ENCODE measurements around the gene NUDT21. TPM values are rescaled to one million over a fixed set of nuclear protein-coding genes. Genes with fewer than 3 reads are reported as not detected.

Gene NUDT21
- total RNA-seq, 1 donor from 2014 or later, result 45.8 TPM

DNA sequence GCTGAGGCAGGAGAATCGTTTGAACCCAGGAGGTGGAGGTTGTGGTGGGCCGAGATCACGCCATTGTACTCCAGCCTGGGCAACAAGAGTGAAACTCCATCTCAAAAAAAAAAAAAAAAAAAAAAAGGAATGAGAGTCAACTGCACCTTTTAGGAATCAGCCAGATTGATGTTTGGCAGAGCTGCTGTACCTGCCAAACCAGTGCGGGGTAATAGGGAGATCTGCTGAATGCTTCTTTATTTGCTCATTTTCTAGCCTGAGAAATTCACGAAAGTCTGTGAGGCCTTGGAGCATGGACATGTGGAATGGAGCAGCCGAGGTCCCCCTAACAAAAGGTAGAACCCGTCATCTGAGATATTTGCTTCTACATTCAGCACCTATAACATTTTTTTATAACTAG lies 18.6 kb upstream of the NUDT21 start:
- Histone ChIP-seq H3K4me3 (ENCODE audit: low read depth, low read length) (no peak overlapping the region), H3K36me3 (ENCODE audit: control insufficient read depth, insufficient read depth, low read length) (peaks cover 28% of the 10 kb centered on the region), H3K27me3 (ENCODE audit: control insufficient read depth, insufficient read depth, low read length) (no peaks in the 10 kb centered on the region)
- DNase-seq (ENCODE audit: low read depth), result no peak
- FAIRE-seq, result no peak
- TF ChIP-seq, protein P1, sequence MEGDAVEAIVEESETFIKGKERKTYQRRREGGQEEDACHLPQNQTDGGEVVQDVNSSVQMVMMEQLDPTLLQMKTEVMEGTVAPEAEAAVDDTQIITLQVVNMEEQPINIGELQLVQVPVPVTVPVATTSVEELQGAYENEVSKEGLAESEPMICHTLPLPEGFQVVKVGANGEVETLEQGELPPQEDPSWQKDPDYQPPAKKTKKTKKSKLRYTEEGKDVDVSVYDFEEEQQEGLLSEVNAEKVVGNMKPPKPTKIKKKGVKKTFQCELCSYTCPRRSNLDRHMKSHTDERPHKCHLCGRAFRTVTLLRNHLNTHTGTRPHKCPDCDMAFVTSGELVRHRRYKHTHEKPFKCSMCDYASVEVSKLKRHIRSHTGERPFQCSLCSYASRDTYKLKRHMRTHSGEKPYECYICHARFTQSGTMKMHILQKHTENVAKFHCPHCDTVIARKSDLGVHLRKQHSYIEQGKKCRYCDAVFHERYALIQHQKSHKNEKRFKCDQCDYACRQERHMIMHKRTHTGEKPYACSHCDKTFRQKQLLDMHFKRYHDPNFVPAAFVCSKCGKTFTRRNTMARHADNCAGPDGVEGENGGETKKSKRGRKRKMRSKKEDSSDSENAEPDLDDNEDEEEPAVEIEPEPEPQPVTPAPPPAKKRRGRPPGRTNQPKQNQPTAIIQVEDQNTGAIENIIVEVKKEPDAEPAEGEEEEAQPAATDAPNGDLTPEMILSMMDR (IDR thresholded peaks at IDR 0.05; ENCODE audit: insufficient read depth, low read length, severe bottlenecking), result no peak

- FAIRE-seq (no peak), DNase-seq (ENCODE audit: low read depth) (no peak)
- H3K4me3 ChIP-seq (ENCODE audit: low read depth, low read length), result no peak overlapping the region
- TF ChIP-seq, protein P1 (IDR thresholded peaks at IDR 0.05; ENCODE audit: insufficient read depth, low read length, severe bottlenecking), result no peak
- H3K36me3 ChIP-seq (ENCODE audit: control insufficient read depth, insufficient read depth, low read length), result peaks cover 25% of the 10 kb centered on the region
- H3K27me3 ChIP-seq (ENCODE audit: control insufficient read depth, insufficient read depth, low read length), result no peaks in the 10 kb centered on the region
Observed at GRCh38 chr16:56468800-56469199, 17.7 kb upstream of the NUDT21 start.

DNA sequence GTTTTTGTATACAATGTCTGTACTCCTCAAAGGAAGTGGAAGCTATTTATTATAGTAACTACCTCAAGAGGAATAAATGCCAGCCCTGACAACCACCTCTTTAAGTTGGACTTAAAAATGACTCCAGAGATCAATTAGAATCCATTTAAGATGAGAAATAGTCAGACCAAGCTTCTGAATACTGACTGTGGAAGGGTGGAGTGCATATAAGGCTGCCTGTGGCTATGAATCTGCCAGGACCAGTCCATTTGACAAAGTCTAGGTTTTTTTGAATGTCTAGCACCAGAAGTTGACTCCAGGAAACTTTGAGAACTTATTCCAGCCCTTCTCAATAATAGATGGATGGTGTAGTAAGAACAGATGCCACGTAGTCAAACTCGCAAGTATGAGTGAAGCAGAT lies 15.2 kb upstream of the NUDT21 start:
- no peak for DNase-seq (ENCODE audit: low read depth)
- FAIRE-seq, result no peak
- H3K4me3 ChIP-seq (ENCODE audit: low read depth, low read length), result no peak overlapping the region
- no peaks in the 10 kb centered on the region for H3K27me3 ChIP-seq (ENCODE audit: control insufficient read depth, insufficient read depth, low read length)
- peaks cover 19% of the 10 kb centered on the region for H3K36me3 ChIP-seq (ENCODE audit: control insufficient read depth, insufficient read depth, low read length)
- TF ChIP-seq, protein P1 (IDR thresholded peaks at IDR 0.05; ENCODE audit: insufficient read depth, low read length, severe bottlenecking), result no peak

DNA sequence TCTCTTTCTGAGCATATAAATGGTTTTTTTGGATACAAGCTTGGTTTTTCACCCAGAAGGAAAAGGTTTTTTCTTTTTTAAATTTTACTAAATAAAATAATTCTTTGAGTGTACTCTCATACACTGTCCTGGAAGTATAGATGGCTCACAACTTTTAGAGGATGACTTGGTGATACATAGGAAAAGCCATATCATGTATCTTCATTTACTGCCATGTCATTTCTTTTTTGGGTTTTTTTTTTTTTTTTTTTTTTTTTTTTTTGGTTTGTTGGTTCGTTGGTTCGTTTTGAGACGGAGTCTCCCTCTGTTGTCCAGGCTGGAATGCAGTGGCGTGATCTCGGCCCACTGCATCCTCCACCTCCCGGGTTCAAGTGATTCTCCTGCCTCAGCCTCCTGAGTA lies 12.0 kb upstream of the NUDT21 start:
- Histone ChIP-seq H3K27me3 (ENCODE audit: control insufficient read depth, insufficient read depth, low read length) (no peaks in the 10 kb centered on the region), H3K4me3 (ENCODE audit: low read depth, low read length) (no peak overlapping the region), H3K36me3 (ENCODE audit: control insufficient read depth, insufficient read depth, low read length) (peaks cover 13% of the 10 kb centered on the region)
- FAIRE-seq, result no peak
- TF ChIP-seq, protein P1 (IDR thresholded peaks at IDR 0.05; ENCODE audit: insufficient read depth, low read length, severe bottlenecking), result no peak
- DNase-seq (ENCODE audit: low read depth), result no peak

DNA sequence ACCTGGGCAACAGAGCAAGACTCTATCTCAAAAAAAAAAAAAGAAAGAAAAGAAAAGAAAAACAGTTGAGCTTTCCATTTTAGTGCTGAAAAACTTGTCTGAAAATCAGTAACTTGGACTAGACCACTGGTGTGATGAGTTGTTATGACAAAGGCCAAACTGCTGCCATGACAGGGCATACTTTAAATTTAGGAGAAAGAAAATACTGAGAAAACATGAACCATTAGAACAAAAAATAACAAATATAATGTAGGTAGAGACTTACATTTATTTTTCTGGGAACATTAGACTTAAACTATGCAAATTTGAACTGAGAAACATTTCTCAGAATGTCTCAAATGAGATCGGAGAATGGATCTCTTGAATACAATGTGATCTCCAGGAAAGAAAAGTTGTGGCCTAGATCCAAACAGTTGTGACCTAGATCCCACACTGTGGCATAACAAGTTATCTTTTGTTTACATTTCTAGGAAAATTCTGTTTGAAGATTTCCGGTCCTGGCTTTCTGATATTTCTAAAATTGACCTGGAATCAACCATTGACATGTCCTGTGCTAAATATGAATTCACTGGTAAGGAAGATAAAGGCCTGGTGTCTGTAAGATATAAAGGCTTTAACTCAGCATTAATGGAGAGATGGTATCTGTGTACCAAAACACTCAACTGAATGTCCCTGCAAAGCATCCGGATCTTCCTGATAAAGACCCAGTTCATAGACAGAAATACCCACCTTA lies 11.1 kb upstream of the NUDT21 start:
- Histone ChIP-seq H3K4me3 (ENCODE audit: low read depth, low read length) (no peak overlapping the region), H3K27me3 (ENCODE audit: control insufficient read depth, insufficient read depth, low read length) (no peaks in the 10 kb centered on the region), H3K36me3 (ENCODE audit: control insufficient read depth, insufficient read depth, low read length) (peaks cover 14% of the 10 kb centered on the region)
- FAIRE-seq (no peak), DNase-seq (ENCODE audit: low read depth) (no peak)
- TF ChIP-seq, protein P1 (IDR thresholded peaks at IDR 0.05; ENCODE audit: insufficient read depth, low read length, severe bottlenecking), result no peak

DNA sequence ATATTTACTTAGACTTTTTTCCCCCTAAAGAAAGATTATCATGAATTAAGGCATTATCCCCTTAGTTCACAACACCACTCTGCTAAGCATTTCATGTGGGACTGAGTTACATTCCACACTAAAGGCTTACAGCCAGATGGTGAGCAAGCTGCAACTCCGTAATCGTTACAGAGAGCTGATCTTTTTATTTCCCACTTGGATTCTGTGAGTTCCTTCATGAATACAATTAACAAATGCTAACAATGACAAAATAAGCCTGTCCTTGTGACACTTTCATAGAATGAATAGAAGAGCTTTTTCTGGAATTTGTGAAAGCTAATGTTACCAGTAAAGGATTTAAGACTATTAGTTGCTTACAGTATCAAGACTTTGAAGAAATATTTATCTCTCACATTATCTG lies 9.0 kb upstream of the NUDT21 start:
- TF ChIP-seq, protein P1 (IDR thresholded peaks at IDR 0.05; ENCODE audit: insufficient read depth, low read length, severe bottlenecking), result no peak
- Histone ChIP-seq H3K27me3 (ENCODE audit: control insufficient read depth, insufficient read depth, low read length) (no peaks in the 10 kb centered on the region), H3K4me3 (ENCODE audit: low read depth, low read length) (no peak overlapping the region), H3K36me3 (ENCODE audit: control insufficient read depth, insufficient read depth, low read length) (peaks cover 17% of the 10 kb centered on the region)
- FAIRE-seq (no peak), DNase-seq (ENCODE audit: low read depth) (no peak)

Data from bronchial epithelial cell (primary cell).